ENCODE data around the gene TBC1D23. TPM values are rescaled to one million over a fixed set of nuclear protein-coding genes. Genes with fewer than 3 reads are reported as not detected.

TBC1D23 gene
- total and polyA plus RNA-seq, 2 of the 13 experiments (the other 11 are each of a cell fraction or from before 2014, with no cell fraction given): 28.7 to 35.4 TPM

GRCh38 chr3:100334488-100335351 is 73.9 kb downstream of the TBC1D23 start, which contains the start of gene NIT2 (continued):
- TF ChIP-seq PAWR (CRISPR knock-in tag; IDR thresholded peaks at IDR 0.05; ENCODE audit: borderline replicate concordance): no peak
- TF ChIP-seq ZNF691 (CRISPR knock-in tag; IDR thresholded peaks at IDR 0.05; ENCODE audit: borderline replicate concordance, low read depth): peak; percentile 56; the same call in 1 of the 2 replicates
- TF ChIP-seq ZNF589 (CRISPR knock-in tag; conservative IDR thresholded peaks at IDR 0.05): no peak
- TF ChIP-seq MED1 (CRISPR knock-in tag; IDR thresholded peaks at IDR 0.05): peak; percentile 71
- no peak for TF ChIP-seq NFE2L2 (IDR thresholded peaks at IDR 0.05; ENCODE audit: low read length)
- TF ChIP-seq THAP7 (CRISPR knock-in tag; IDR thresholded peaks at IDR 0.05): no peak
- peak; percentile 91; the same call in 1 of the 2 replicates for TF ChIP-seq CBX5 (CRISPR knock-in tag; IDR thresholded peaks at IDR 0.05; ENCODE audit: borderline replicate concordance)
- TF ChIP-seq GMEB2 (CRISPR knock-in tag; IDR thresholded peaks at IDR 0.05; ENCODE audit: low read depth): no peak
- TF ChIP-seq ESRRA (CRISPR knock-in tag; IDR thresholded peaks at IDR 0.05; ENCODE audit: low read depth): no peak
- TF ChIP-seq MTA3 (CRISPR knock-in tag; IDR thresholded peaks at IDR 0.05): no peak
- TF ChIP-seq POLR2AphosphoS5 (IDR thresholded peaks at IDR 0.05; ENCODE audit: low read depth, low read length): peak; percentile 81
- peak; percentile 30; the same call in 1 of the 2 replicates for TF ChIP-seq ZNF768 (CRISPR knock-in tag; IDR thresholded peaks at IDR 0.05)
- TF ChIP-seq UBTF (CRISPR knock-in tag; IDR thresholded peaks at IDR 0.05): peak; percentile 60; the same call in 1 of the 2 replicates
- 0 out of 2 replicates have a peak, but pooled peaks have one; percentile 9 for TF ChIP-seq ZNF24 (IDR thresholded peaks at IDR 0.05)
- TF ChIP-seq KDM5B (CRISPR knock-in tag; IDR thresholded peaks at IDR 0.05; ENCODE audit: borderline replicate concordance): peak; percentile 34; the same call in 1 of the 2 replicates
- no peak; the same call in none of the 2 replicates for TF ChIP-seq GABPB1 (CRISPR knock-in tag; IDR thresholded peaks at IDR 0.05)
- no peak for TF ChIP-seq ZNF720 (CRISPR knock-in tag; IDR thresholded peaks at IDR 0.05)
- TF ChIP-seq FOXP4 (CRISPR knock-in tag; IDR thresholded peaks at IDR 0.05): peak; percentile 75
- peak; percentile 71; the same call in 1 of the 2 replicates for TF ChIP-seq TFDP1 (CRISPR knock-in tag; IDR thresholded peaks at IDR 0.05; ENCODE audit: borderline replicate concordance)
- 0 out of 2 replicates have a peak, but pooled peaks have one; percentile 6 for TF ChIP-seq FOXO1 (CRISPR knock-in tag; IDR thresholded peaks at IDR 0.05)

Measured in HepG2 (cell line).